CD4-positive, alpha-beta T cell (primary cell): ENCODE measurements around the gene TTYH2. TPM values are rescaled to one million over a fixed set of nuclear protein-coding genes. Genes with fewer than 3 reads are reported as not detected.

Experiments used
- ATAC-seq: fragments of 200-7000 bp; cut with Tn5 transposase; one replicate; pipeline ENCODE4 v1.10.0; 2022; ENCODE audit warnings: mild to moderate bottlenecking; ENCODE audit not compliant: poor library complexity
- CTCF ChIA-PET: fragments of 350-600 bp; sonication (Branson Sonifier 250); formaldehyde crosslinking; loops from one replicate; lab custom pipeline; 2021; ENCODE audit warnings: antibody characterized with exemption, inconsistent platforms; lab: Charles Lee
- POLR2A ChIA-PET: fragments of 350-600 bp; sonication (Branson Sonifier 250); formaldehyde crosslinking; loops from one replicate; lab custom pipeline; 2021; ENCODE audit warnings: antibody characterized with exemption, inconsistent platforms; lab: Charles Lee
- DNase-seq, 14 experiments: peaks; one replicate each; pipeline ENCODE4 v3.0.0-alpha.2; 2013 to 2020; ENCODE audit warnings: mixed read lengths in 2 of 14
- H3K27ac ChIP-seq, 2 donors: one replicate each; pipeline versions ENCODE4 v1.5.1 to v1.7.0; 2013; ENCODE audit warnings: low read length in 2 of 2, low read depth in 1 of 2, mild to moderate bottlenecking in 1 of 2
- H3K27me3 ChIP-seq, 2 experiments: 1 replicate in 1 of 2; 2 replicates in 1 of 2; pipeline versions ENCODE4 v1.6.1 to v1.7.0; 2013; ENCODE audit warnings: low read length in 2 of 2, control low read depth in 1 of 2, mild to moderate bottlenecking in 1 of 2, moderate library complexity in 1 of 2; ENCODE audit not compliant: insufficient read depth in 2 of 2, control insufficient read depth in 1 of 2
- H3K36me3 ChIP-seq: one replicate; pipeline ENCODE4 v1.6.1; 2013; ENCODE audit warnings: low read length, control low read depth; ENCODE audit not compliant: insufficient read depth
- H3K4me1 ChIP-seq: one replicate; pipeline ENCODE4 v1.6.1; 2013; ENCODE audit warnings: low read length, control low read depth; ENCODE audit not compliant: insufficient read depth
- H3K4me3 ChIP-seq: one replicate; pipeline ENCODE4 v1.5.1; 2013; ENCODE audit warnings: mild to moderate bottlenecking, low read length, moderate library complexity
- H3K9me3 ChIP-seq, 2 experiments: 1 replicate in 1 of 2; 2 replicates in 1 of 2; pipeline versions ENCODE4 v1.6.1 to v1.7.0; 2013; ENCODE audit warnings: low read length in 2 of 2, mild to moderate bottlenecking in 2 of 2, control low read depth in 1 of 2, moderate library complexity in 1 of 2; ENCODE audit not compliant: control insufficient read depth in 1 of 2, insufficient read depth in 1 of 2
- H3K27ac Mint-ChIP-seq: one replicate; pipeline ENCODE4 v1.8.0; 2020; ENCODE audit warnings: mixed read lengths
- H3K27me3 Mint-ChIP-seq: one replicate; pipeline ENCODE4 v1.8.0; 2021; ENCODE audit warnings: mixed read lengths
- H3K36me3 Mint-ChIP-seq: one replicate; pipeline ENCODE4 v1.8.0; 2021; ENCODE audit warnings: low read depth, mixed read lengths
- H3K4me1 Mint-ChIP-seq: one replicate; pipeline ENCODE4 v1.8.0; 2021; ENCODE audit warnings: low read depth, mixed read lengths
- H3K4me3 Mint-ChIP-seq: one replicate; pipeline ENCODE4 v1.8.0; 2020; ENCODE audit warnings: mild to moderate bottlenecking, mixed read lengths
- H3K9me3 Mint-ChIP-seq: one replicate; pipeline ENCODE4 v1.8.0; 2020; ENCODE audit warnings: mixed read lengths
- intact Hi-C, 2 experiments: fragments of 100-400 bp; cut with DNase I in 1 of 2; cut with micrococcal nuclease in 1 of 2; formaldehyde crosslinking; loops; one replicate each; pipeline versions ENCODE4 v1.15.1 to v1.9.0; 2023 to 2025; cut with DNase I, micrococcal nuclease
- total RNA-seq, 174 experiments: library from RNA in 2 of 174; stranded (reverse) in 2 of 174; gene quantifications; one replicate each; pipeline ENCODE4 v1.2.3 and lab custom pipeline; 2021 to 2026
- TF ChIP-seq, protein P1 (sequence below): fragments of 200-600 bp; IDR thresholded peaks from one replicate; pipeline ENCODE4 v1.8.0; 2022; ENCODE audit warnings: antibody characterized with exemption, mild to moderate bottlenecking

TTYH2 gene
- total RNA-seq, 2 experiments from 2014 or later, result 4.4 to 5.4 TPM

DNA sequence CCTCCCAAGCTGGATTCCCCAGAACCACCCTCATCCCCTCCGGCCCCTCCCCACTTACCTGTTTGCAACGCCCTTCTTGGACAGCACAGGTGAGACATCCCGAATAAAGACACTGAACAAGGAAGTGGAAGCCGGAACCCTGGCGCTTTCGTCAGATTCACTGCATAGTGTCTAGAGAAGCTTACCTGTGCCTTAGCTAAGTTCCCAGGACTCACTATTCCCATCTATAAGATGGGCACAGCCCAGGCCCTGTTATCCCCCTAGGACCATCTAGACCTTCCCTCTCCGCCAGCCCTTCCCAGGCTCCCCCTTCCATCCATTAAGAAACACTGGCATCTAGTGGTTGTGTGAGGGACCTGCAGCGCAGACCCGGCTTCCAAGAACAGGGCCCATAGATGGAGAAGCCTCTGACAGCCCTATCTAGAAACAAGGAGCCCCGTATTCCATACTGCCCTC lies 36.8 kb upstream of the TTYH2 start:
- peaks cover 0 to 8% of the 10 kb centered on the region in 2 experiments for H3K9me3 ChIP-seq
- peak; percentile 70 for ATAC-seq
- H3K4me3 ChIP-seq, result no peak overlapping the region
- H3K36me3 Mint-ChIP-seq, result no peaks in the 10 kb centered on the region
- ChIA-PET POLR2A (no interaction called here), CTCF (no interaction called here)
- H3K36me3 ChIP-seq, result no peaks in the 10 kb centered on the region
- intact Hi-C loops, result loop anchor here (1.0 to 10.0 kb wide), 4 partner anchors 532 to 1452 kb away; partner anchors contain the start of gene SDK2 (in 1 of the 2)
- H3K4me1 ChIP-seq, result no peaks in the 10 kb centered on the region
- H3K4me1 Mint-ChIP-seq, result no peaks in the 10 kb centered on the region
- DNase-seq, result peak in 10 of 14 experiments; percentile 8 to 54 (median 32)
- peaks cover 55% of the 10 kb centered on the region for H3K27me3 Mint-ChIP-seq
- no peak overlapping the region for H3K4me3 Mint-ChIP-seq
- TF ChIP-seq, protein P1, sequence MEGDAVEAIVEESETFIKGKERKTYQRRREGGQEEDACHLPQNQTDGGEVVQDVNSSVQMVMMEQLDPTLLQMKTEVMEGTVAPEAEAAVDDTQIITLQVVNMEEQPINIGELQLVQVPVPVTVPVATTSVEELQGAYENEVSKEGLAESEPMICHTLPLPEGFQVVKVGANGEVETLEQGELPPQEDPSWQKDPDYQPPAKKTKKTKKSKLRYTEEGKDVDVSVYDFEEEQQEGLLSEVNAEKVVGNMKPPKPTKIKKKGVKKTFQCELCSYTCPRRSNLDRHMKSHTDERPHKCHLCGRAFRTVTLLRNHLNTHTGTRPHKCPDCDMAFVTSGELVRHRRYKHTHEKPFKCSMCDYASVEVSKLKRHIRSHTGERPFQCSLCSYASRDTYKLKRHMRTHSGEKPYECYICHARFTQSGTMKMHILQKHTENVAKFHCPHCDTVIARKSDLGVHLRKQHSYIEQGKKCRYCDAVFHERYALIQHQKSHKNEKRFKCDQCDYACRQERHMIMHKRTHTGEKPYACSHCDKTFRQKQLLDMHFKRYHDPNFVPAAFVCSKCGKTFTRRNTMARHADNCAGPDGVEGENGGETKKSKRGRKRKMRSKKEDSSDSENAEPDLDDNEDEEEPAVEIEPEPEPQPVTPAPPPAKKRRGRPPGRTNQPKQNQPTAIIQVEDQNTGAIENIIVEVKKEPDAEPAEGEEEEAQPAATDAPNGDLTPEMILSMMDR, result peak; percentile 52
- H3K27ac Mint-ChIP-seq, result no peak overlapping the region
- H3K9me3 Mint-ChIP-seq, result no peaks in the 10 kb centered on the region
- H3K27ac ChIP-seq, result no peak overlapping the region
- H3K27me3 ChIP-seq, result peaks cover 8 to 20% of the 10 kb centered on the region in 2 experiments

DNA sequence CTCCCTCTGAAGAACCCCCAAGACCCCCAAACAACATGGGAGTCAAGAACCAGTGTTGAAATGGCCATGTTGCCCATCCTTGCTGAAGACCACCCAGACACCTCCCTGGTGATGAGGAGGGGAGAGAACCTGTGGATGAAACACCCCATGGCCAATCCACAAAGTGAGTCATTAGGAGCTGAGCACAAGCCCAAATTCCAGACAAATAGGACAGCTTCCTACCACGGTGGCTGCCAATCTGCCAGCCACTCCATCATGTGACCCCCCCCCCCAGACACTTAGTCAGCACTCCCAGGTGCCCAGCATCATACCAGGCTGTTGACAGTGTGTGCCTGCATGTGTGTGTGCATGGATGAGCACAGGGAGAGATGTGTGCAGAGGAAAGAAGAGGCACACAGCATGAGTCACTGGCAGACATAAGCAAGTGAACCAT lies 36.3 kb upstream of the TTYH2 start:
- TF ChIP-seq, protein P1, result no peak
- peaks cover 0 to 8% of the 10 kb centered on the region in 2 experiments for H3K9me3 ChIP-seq
- peaks cover 8 to 20% of the 10 kb centered on the region in 2 experiments for H3K27me3 ChIP-seq
- Mint-ChIP-seq H3K4me1 (no peaks in the 10 kb centered on the region), H3K27me3 (peaks cover 59% of the 10 kb centered on the region), H3K27ac (no peak overlapping the region), H3K36me3 (no peaks in the 10 kb centered on the region), H3K9me3 (no peaks in the 10 kb centered on the region), H3K4me3 (no peak overlapping the region)
- ATAC-seq, result no peak
- H3K4me1 ChIP-seq, result no peaks in the 10 kb centered on the region
- CTCF ChIA-PET, result no interaction called here
- H3K4me3 ChIP-seq, result no peak overlapping the region
- H3K27ac ChIP-seq, result no peak overlapping the region
- no peaks in the 10 kb centered on the region for H3K36me3 ChIP-seq
- POLR2A ChIA-PET, result no interaction called here
- no peak for DNase-seq
- intact Hi-C loops, result loop anchor here (5.0 to 10.0 kb wide), 3 partner anchors 532 to 1452 kb away; partner anchors contain the start of gene SDK2 (in 1 of the 2)

GRCh38 chr17:74179576-74179975 lies 33.8 kb upstream of the TTYH2 start:
- ChIA-PET CTCF (no interaction called here), POLR2A (no interaction called here)
- Histone ChIP-seq H3K4me1 (no peaks in the 10 kb centered on the region), H3K27ac (no peak overlapping the region), H3K27me3 (peaks cover 8 to 20% of the 10 kb centered on the region in 2 experiments), H3K36me3 (no peaks in the 10 kb centered on the region), H3K9me3 (peaks cover 0 to 8% of the 10 kb centered on the region in 2 experiments), H3K4me3 (no peak overlapping the region)
- Mint-ChIP-seq H3K9me3 (no peaks in the 10 kb centered on the region), H3K27me3 (peaks cover 54% of the 10 kb centered on the region), H3K27ac (no peak overlapping the region), H3K4me3 (no peak overlapping the region), H3K36me3 (no peaks in the 10 kb centered on the region), H3K4me1 (no peaks in the 10 kb centered on the region)
- ATAC-seq (no peak), DNase-seq (no peak)
- TF ChIP-seq, protein P1, result no peak
- intact Hi-C loops, result loop anchor here (5.0 to 10.0 kb wide), 3 partner anchors 535 to 1455 kb away; partner anchors contain the start of gene SDK2 (in 1 of the 2)
